ENCODE data around the gene SIPA1L3. TPM values are rescaled to one million over a fixed set of nuclear protein-coding genes. Genes with fewer than 3 reads are reported as not detected.

Gene SIPA1L3
- total RNA-seq, 1 experiment from 2014 or later: 66.3 TPM

DNA sequence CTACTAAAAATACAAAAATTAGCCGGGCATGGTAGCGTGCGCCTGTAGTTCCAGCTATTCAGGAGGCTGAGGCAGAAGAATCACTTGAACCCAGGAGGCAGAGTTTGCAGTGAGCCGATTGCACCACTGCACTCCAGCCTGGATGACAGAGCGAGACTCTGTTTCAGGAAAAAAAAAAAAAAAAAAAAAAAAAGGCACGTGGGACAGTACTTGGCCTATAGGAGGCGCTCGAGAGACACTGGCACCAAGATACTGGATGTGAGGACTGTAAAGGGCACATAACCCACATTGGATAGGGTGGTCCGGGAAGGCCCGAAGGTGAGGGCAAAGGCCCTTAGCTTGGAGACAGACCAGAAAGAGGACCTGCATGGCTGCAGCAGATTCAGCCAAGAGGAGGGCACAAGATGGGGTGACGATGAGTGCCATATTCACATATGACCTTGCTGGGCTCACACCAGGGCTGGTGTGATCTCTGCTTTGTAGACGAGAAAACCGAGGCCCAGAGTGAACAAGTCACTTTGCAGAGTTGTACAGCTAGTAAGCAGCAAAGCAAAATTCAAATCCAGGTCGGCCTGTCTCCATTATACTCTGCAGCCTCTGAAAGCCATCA is 227.6 kb downstream of the SIPA1L3 start:
- ChIA-PET POLR2A (interaction anchor here (0.6 to 0.7 kb wide), 3 partner anchors 26 to 173 kb away, joined by 9 to 13 read pairs (median 11); no protein-coding TSS in a partner anchor), CTCF (interaction anchor here (0.5 to 1.2 kb wide), 6 partner anchors 9 to 93 kb away, joined by 3 to 16 read pairs (median 6); no protein-coding TSS in a partner anchor)
- peak; percentile 25 for DNase-seq (ENCODE audit: low read depth, low spot score)
- H3K27ac ChIP-seq (ENCODE audit: low read length): no peak overlapping the region
- intact Hi-C loops (cut with micrococcal nuclease; ENCODE audit: unreplicated experiment): no loop called here
- in situ Hi-C loops (cut with HindIII; ENCODE audit: low pct_unique_long_range_greater_than_20kb, low sequenced_read_pairs): no loop called here
- H3K4me1 ChIP-seq (ENCODE audit: control insufficient read depth, insufficient read depth, low read length): no peaks in the 10 kb centered on the region
- ATAC-seq: peak; percentile 38; the same call in 1 of the 2 replicates
- no peaks in the 10 kb centered on the region for H3K27me3 ChIP-seq (ENCODE audit: control insufficient read depth, insufficient read depth, low read length)
- BruUV-seq (replicated peaks): no TSS peak
- no peaks in the 10 kb centered on the region for H3K9me3 ChIP-seq (ENCODE audit: control insufficient read depth, insufficient read depth, low read depth, low read length)
- no peaks in the 10 kb centered on the region for H3K36me3 ChIP-seq (ENCODE audit: control insufficient read depth, insufficient read depth, low read length)
- TF ChIP-seq TCF7L2 (IDR thresholded peaks at IDR 0.05; ENCODE audit: low read depth, low read length): no peak
- TF ChIP-seq, protein P1, sequence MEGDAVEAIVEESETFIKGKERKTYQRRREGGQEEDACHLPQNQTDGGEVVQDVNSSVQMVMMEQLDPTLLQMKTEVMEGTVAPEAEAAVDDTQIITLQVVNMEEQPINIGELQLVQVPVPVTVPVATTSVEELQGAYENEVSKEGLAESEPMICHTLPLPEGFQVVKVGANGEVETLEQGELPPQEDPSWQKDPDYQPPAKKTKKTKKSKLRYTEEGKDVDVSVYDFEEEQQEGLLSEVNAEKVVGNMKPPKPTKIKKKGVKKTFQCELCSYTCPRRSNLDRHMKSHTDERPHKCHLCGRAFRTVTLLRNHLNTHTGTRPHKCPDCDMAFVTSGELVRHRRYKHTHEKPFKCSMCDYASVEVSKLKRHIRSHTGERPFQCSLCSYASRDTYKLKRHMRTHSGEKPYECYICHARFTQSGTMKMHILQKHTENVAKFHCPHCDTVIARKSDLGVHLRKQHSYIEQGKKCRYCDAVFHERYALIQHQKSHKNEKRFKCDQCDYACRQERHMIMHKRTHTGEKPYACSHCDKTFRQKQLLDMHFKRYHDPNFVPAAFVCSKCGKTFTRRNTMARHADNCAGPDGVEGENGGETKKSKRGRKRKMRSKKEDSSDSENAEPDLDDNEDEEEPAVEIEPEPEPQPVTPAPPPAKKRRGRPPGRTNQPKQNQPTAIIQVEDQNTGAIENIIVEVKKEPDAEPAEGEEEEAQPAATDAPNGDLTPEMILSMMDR (IDR thresholded peaks at IDR 0.05): peak; percentile 96
- H3K4me3 ChIP-seq (ENCODE audit: low read depth in 2 of 2, low read length in 2 of 2): no peak overlapping the region

DNA sequence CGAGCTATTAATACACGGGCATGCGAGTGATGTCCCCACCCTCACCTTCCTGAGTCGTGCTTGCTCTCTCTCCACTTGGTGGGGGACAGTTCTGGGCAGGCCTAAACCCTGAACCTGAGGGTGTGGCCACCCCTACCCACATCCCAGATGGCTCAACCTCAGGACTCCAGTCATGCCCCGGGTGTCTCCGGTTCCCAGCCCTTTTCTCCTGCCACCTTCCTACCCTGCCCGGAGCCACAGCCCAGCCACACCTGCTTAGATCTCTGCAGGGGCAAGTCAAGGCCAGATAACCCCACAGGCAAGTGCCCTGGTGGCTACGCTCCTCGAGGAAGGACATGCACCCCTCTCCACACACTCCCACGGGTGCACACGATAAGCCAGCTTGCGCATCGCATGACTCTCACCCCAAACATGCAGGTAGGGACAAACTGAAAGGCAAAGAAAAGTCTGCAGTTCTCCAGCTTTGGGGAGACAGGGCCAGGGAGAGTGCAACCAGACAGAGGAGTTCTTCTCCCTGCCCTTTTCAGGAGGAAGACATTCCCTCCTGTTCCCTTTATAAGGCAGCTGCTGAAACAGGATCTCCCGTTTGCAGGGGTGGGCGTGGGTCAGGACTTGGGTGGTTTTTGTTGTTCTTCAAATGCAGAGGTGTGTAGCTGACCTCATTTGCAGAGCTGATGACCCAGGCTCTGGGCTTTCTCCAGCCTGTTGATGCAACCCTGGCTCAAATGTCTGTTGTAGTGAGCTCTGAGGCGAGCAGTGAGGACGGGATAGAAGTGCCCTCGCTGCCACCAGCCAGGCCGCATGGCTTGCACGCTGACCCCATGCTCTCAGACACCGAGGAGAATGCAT is 228.4 kb downstream of the SIPA1L3 start:
- in situ Hi-C loops (cut with HindIII; ENCODE audit: low pct_unique_long_range_greater_than_20kb, low sequenced_read_pairs) (no loop called here), intact Hi-C loops (cut with micrococcal nuclease; ENCODE audit: unreplicated experiment) (no loop called here)
- DNase-seq (ENCODE audit: low read depth, low spot score) (no peak), ATAC-seq (peak; percentile 39; the same call in 1 of the 2 replicates)
- H3K27ac ChIP-seq (ENCODE audit: low read length): no peak overlapping the region
- CTCF ChIA-PET: interaction anchor here (0.5 to 1.2 kb wide), 6 partner anchors 8 to 233 kb away, joined by 3 to 8 read pairs (median 4); no protein-coding TSS in a partner anchor
- no peak overlapping the region for H3K4me3 ChIP-seq (ENCODE audit: low read depth in 2 of 2, low read length in 2 of 2)
- no peaks in the 10 kb centered on the region for H3K27me3 ChIP-seq (ENCODE audit: control insufficient read depth, insufficient read depth, low read length)
- no TSS peak for BruUV-seq (replicated peaks)
- no peaks in the 10 kb centered on the region for H3K4me1 ChIP-seq (ENCODE audit: control insufficient read depth, insufficient read depth, low read length)
- H3K36me3 ChIP-seq (ENCODE audit: control insufficient read depth, insufficient read depth, low read length): no peaks in the 10 kb centered on the region
- POLR2A ChIA-PET: no interaction called here
- TF ChIP-seq POLR2AphosphoS5 (IDR thresholded peaks at IDR 0.05; ENCODE audit: low read depth, low read length): no peak
- TF ChIP-seq, protein P2, sequence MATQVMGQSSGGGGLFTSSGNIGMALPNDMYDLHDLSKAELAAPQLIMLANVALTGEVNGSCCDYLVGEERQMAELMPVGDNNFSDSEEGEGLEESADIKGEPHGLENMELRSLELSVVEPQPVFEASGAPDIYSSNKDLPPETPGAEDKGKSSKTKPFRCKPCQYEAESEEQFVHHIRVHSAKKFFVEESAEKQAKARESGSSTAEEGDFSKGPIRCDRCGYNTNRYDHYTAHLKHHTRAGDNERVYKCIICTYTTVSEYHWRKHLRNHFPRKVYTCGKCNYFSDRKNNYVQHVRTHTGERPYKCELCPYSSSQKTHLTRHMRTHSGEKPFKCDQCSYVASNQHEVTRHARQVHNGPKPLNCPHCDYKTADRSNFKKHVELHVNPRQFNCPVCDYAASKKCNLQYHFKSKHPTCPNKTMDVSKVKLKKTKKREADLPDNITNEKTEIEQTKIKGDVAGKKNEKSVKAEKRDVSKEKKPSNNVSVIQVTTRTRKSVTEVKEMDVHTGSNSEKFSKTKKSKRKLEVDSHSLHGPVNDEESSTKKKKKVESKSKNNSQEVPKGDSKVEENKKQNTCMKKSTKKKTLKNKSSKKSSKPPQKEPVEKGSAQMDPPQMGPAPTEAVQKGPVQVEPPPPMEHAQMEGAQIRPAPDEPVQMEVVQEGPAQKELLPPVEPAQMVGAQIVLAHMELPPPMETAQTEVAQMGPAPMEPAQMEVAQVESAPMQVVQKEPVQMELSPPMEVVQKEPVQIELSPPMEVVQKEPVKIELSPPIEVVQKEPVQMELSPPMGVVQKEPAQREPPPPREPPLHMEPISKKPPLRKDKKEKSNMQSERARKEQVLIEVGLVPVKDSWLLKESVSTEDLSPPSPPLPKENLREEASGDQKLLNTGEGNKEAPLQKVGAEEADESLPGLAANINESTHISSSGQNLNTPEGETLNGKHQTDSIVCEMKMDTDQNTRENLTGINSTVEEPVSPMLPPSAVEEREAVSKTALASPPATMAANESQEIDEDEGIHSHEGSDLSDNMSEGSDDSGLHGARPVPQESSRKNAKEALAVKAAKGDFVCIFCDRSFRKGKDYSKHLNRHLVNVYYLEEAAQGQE (IDR thresholded peaks at IDR 0.05; ENCODE audit: insufficient read depth in 1 of 2, low read depth in 2 of 2, low read length in 1 of 2): no peak
- H3K9me3 ChIP-seq (ENCODE audit: control insufficient read depth, insufficient read depth, low read depth, low read length): no peaks in the 10 kb centered on the region

- DNase-seq (ENCODE audit: low read depth, low spot score): no peak
- Histone ChIP-seq H3K4me1 (ENCODE audit: control insufficient read depth, insufficient read depth, low read length) (no peaks in the 10 kb centered on the region), H3K9me3 (ENCODE audit: control insufficient read depth, insufficient read depth, low read depth, low read length) (no peaks in the 10 kb centered on the region), H3K36me3 (ENCODE audit: control insufficient read depth, insufficient read depth, low read length) (no peaks in the 10 kb centered on the region), H3K4me3 (ENCODE audit: low read depth in 2 of 2, low read length in 2 of 2) (no peak overlapping the region), H3K27me3 (ENCODE audit: control insufficient read depth, insufficient read depth, low read length) (no peaks in the 10 kb centered on the region), H3K27ac (ENCODE audit: low read length) (no peak overlapping the region)
- intact Hi-C loops (cut with micrococcal nuclease; ENCODE audit: unreplicated experiment) (no loop called here), in situ Hi-C loops (cut with HindIII; ENCODE audit: low pct_unique_long_range_greater_than_20kb, low sequenced_read_pairs) (no loop called here)
- TF ChIP-seq POLR2AphosphoS5 (IDR thresholded peaks at IDR 0.05; ENCODE audit: low read depth, low read length) (no peak), SIN3A (IDR thresholded peaks at IDR 0.05; ENCODE audit: borderline replicate concordance, insufficient read depth, low read depth, low read length) (no peak), TCF7L2 (IDR thresholded peaks at IDR 0.05; ENCODE audit: low read depth, low read length) (no peak)
- TF ChIP-seq, protein P2 (IDR thresholded peaks at IDR 0.05; ENCODE audit: insufficient read depth in 1 of 2, low read depth in 2 of 2, low read length in 1 of 2): no peak
- TF ChIP-seq, protein P1 (IDR thresholded peaks at IDR 0.05): no peak
- no peak for ATAC-seq
- ChIA-PET CTCF (no interaction called here), POLR2A (no interaction called here)
- no TSS peak for BruUV-seq (replicated peaks)
These were observed 232.1 kb downstream of the SIPA1L3 start for GRCh38 chr19:38139122-38139521.

Data from Panc1 (cell line).